Neutrophil (primary cell): ENCODE results near the gene ZNF83.

Experiments
- H3K27ac ChIP-seq: fragments of 200-600 bp; sonication (generic); 2 replicates; pipeline ENCODE4 v1.5.1; 2016; ENCODE audit warnings: mild to moderate bottlenecking, moderate library complexity
- H3K27me3 ChIP-seq: fragments of 200-600 bp; sonication (generic); 2 replicates; pipeline ENCODE4 v1.6.0; 2016; ENCODE audit warnings: mild to moderate bottlenecking
- H3K36me3 ChIP-seq: fragments of 200-600 bp; sonication (generic); 2 replicates; pipeline ENCODE4 v1.5.1; 2017
- H3K4me1 ChIP-seq, 2 experiments: fragments of 200-600 bp in 1 of 2; sonication (generic) in 1 of 2; 1 replicate in 1 of 2; 2 replicates in 1 of 2; pipeline versions ENCODE4 v1.5.1 to v1.6.1; 2013 to 2016; ENCODE audit warnings: low read depth in 1 of 2, low read length in 1 of 2, mild to moderate bottlenecking in 1 of 2, moderate library complexity in 1 of 2; ENCODE audit not compliant: control insufficient read depth in 1 of 2, insufficient read depth in 1 of 2
- H3K4me3 ChIP-seq, 2 experiments: fragments of 200-600 bp in 1 of 2; sonication (generic) in 1 of 2; 1 replicate in 1 of 2; 2 replicates in 1 of 2; pipeline ENCODE4 v1.5.1; 2013 to 2016; ENCODE audit warnings: low read depth in 1 of 2, low read length in 1 of 2, mild to moderate bottlenecking in 1 of 2, moderate library complexity in 1 of 2
- H3K9me3 ChIP-seq: fragments of 200-600 bp; sonication (generic); 2 replicates; pipeline ENCODE4 v1.5.1; 2016
- CTCF ChIP-seq: fragments of 200-600 bp; sonication (generic); IDR thresholded peaks from 2 replicates; pipeline ENCODE4 v1.5.1; 2016; ENCODE audit warnings: antibody characterized with exemption

The ZNF83 gene

GRCh38 chr19:52653161-52653560, 15.0 kb upstream of the ZNF83 start:
- H3K27me3 ChIP-seq, result no peaks in the 10 kb centered on the region
- no peaks in the 10 kb centered on the region for H3K4me1 ChIP-seq
- peaks cover 11% of the 10 kb centered on the region for H3K9me3 ChIP-seq
- H3K27ac ChIP-seq, result no peak overlapping the region
- H3K4me3 ChIP-seq, result no peak overlapping the region
- peaks cover 20% of the 10 kb centered on the region for H3K36me3 ChIP-seq
- no peak for TF ChIP-seq CTCF

- no peak overlapping the region for H3K27ac ChIP-seq
- H3K27me3 ChIP-seq, result no peaks in the 10 kb centered on the region
- H3K36me3 ChIP-seq, result peaks cover 20% of the 10 kb centered on the region
- H3K4me1 ChIP-seq, result no peaks in the 10 kb centered on the region
- TF ChIP-seq CTCF, result no peak
- no peak overlapping the region for H3K4me3 ChIP-seq
- H3K9me3 ChIP-seq, result peaks cover 11% of the 10 kb centered on the region
These were observed 13.8 kb upstream of the ZNF83 start for GRCh38 chr19:52651956-52652355.

GRCh38 chr19:52648336-52649016, 10.3 kb upstream of the ZNF83 start:
- Histone ChIP-seq H3K36me3 (peaks cover 3% of the 10 kb centered on the region), H3K4me1 (no peaks in the 10 kb centered on the region), H3K27me3 (no peaks in the 10 kb centered on the region), H3K9me3 (peaks cover 15% of the 10 kb centered on the region), H3K27ac (no peak overlapping the region), H3K4me3 (no peak overlapping the region)
- no peak for TF ChIP-seq CTCF

- no peak for TF ChIP-seq CTCF
- Histone ChIP-seq H3K4me1 (no peaks in the 10 kb centered on the region), H3K9me3 (peaks cover 19% of the 10 kb centered on the region), H3K27ac (no peak overlapping the region), H3K27me3 (no peaks in the 10 kb centered on the region), H3K36me3 (no peaks in the 10 kb centered on the region), H3K4me3 (no peak overlapping the region)
These were observed 8.5 kb upstream of the ZNF83 start for GRCh38 chr19:52646571-52647217.

- Histone ChIP-seq H3K36me3 (no peaks in the 10 kb centered on the region), H3K4me3 (no peak overlapping the region), H3K9me3 (peaks cover 4% of the 10 kb centered on the region), H3K27me3 (no peaks in the 10 kb centered on the region), H3K27ac (no peak overlapping the region), H3K4me1 (peaks cover 17 to 18% of the 10 kb centered on the region in 2 experiments)
- no peak for TF ChIP-seq CTCF
These were observed 2.8 kb upstream of the ZNF83 start for GRCh38 chr19:52640916-52641315.
